LoVo (cell line): ENCODE measurements around the gene CHAT.

ENCODE experiments used
- DNase-seq: peaks from one replicate; pipeline ENCODE4 v3.0.0-alpha.2; 2016; ENCODE audit warnings: low spot score

Gene CHAT

DNA sequence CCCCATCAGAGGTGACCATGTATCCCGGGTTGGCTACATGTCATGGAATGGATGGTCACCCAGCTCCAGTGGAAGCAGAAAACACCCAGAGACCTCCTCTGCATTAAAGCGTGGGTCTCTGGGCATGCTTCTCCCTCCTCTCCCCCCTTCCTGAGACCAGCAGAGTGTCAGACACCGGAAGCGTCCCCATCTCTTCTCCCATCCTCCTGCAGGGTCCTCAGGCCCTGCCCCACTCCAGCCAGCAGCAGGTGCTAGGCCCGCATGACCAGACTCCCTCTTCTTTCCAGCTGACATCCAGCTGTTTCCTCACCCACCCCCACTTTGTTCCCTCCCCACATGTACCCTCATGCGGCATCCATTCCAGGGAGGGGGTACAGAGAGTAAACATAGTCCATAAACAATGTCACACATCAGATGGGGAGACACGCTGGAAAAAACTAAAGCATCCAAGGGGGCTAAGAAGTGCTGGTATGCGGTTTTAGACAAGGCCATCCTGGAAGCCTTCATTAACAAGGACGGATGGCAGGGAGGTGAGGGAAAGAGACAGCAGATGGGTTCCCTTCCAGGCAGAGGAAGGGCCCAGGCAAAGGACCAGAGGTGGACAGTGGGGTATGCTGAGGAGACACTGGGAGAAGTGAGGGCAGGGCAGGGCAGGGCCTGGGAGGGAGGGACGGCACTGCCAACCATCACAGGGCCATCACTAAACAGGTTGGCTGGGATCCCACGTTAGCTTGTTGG is 16.2 kb upstream of the CHAT start:
- no peak for DNase-seq

DNA sequence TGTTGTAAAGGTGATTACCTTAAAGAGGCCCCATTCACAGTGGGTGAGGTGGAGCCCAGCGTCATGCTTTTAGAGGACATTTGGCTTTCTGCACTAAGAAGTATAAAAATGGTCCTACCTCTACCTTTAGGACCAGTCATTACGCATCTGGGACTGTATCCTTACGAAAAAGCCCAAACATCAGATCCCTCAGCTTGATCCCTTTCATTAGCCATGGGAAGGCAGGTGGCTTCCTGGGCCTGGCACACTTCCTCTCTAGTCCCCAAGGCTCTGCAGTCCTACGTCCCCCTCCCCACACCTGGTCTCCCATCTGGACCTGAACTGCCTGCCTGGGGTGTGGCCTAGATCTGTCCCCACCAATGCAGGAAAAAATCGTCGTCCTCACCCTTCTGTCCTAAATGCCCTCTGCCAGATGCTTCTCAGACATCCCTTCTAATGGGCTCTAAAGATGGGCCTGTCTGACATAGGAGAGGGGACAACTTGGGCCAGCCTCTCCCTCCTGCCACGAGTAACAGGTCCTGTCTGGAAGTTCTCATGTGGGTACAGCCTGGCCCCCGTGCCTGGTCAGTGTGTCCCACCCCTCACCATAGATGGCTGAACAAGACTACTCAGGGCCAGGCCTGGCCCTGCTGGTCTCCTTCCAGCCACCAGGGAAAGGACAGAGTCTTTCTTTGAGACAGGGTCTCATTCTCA is 15.5 kb upstream of the CHAT start:
- DNase-seq = no peak

DNA sequence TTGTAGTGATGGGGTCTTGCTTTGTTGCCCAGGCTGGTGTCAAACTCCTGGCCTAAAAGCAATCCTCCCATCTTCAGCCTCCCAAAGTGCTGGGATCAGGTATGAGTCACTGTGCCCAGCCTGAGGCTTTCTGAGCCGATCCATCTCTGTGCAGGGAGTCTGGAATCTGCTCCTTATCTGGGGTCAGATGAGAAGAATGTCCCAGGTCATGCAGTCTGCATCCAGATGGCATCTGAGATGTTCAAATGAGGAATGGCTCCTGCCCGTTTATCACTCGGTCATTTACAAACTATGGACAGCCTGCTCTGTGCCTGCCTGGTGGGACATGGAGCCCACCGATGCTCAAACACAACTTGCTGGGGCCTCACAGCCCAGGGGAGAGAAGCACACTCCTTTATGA is 14.9 kb upstream of the CHAT start:
- DNase-seq = no peak

DNA sequence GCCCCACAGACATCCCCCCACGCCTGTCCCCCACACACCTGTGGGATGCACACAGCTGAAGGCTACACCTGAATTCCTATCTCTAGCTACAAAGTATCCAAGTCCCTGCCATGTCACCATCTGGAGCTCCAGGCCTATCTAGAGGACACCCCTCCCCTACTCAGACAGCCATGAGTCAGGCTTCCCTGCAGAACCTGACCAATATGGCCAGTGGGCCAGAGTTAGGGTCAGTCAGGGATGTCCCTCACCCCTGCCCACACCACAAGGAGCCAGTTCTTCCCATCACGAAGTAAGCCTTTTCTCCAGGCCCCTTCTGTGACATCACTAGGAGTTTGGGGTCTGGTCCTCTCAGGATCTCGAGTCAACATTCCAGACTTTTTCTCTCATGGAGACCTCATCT is 14.3 kb upstream of the CHAT start:
- DNase-seq = no peak

DNA sequence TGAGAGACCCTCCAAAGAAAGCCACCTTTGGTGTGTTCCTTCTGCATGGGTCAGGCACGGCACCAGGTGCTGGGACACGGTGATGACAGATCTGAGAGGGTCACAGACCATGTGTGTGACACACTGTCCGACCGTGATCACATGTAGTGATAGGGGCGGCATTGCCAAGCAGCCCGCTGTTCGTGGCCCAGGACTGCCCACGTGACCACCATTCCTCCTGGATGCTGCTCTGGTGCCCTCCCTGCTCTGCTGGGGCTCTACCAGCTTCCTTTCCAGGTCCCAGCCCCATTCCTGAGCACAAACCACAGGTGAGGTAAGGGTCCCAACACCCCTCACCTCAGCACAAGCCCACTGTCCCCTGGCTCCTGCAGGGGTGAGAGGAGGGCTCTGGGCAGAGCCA is 13.8 kb upstream of the CHAT start:
- DNase-seq = no peak

DNA sequence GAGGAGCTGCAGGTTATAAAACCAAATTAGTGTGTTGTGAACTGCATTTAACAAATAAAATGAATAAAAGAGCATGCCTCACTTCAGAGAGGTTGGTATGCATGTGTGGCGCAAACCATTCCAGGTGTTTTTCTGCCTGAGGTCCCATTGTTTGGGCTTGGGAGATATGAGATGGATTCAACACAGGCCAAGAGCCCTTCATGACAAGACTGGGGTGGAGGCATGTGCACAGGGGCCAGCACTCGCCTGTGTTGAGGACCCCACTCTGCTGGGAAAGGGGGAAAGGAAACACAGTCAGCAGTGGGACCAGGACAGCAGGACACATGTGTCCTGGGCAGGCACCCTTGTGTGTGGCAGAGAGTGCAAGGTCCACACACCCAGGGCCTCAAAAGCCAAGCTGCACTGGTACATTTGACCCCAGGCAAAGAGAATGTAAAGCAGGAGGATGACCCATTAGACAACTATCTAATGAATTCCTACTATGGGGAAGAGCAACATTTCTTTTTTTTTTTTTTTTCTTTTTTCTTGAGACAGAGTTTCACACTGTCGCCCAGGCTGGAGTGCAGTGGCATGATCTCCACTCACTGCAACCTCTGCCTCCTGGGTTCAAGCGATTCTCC is 12.9 kb upstream of the CHAT start:
- DNase-seq = no peak

DNA sequence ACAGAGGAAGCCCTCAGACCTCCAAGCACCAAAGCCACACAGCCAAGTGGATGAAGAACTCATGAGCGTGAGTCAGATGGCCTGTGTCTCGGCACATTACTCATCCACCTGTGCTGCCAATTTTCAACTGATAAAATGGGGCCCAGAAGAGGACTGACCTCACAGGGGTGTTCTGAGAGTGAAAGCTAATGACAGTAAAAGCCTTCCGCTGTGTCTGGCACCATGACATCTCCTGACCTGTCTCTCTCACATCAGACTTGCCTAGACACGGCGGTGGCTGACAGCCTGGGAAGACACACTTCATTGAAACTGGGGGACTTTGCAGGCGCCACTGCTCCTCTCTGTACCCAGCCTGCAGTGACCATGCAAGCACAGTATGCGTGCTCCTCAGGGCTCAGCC is 12.0 kb upstream of the CHAT start:
- DNase-seq = peak; percentile 13

DNA sequence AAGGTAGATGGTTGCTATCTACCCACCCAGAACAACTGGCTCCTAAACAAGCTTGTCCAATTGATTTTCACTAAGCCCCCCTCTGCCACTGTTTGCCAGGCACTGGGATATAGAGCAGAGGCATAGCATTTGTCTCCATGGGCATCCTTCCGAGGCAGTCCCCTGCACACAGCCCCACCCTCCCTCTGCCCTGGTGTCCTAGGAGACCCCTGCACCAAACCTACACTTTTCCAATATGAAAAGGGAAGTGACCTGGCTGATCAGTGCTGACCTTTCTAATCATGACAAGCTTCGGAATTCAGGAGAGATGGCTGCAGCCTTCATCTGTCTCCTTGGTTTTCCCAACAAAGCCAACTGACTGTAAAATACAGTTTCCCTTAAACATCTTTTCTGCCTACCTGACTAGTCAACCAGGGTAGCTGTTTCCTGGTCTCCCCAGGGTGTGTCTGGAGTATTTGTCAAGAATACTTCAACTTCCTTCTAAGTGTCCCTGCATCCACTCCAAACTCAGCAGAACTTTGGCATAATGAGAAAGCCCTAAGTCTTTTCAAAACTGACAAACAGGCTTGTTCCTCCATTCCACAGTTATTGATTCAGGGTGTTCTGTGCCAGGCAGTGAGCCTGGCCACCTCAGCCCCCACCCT is 11.3 kb upstream of the CHAT start:
- DNase-seq = no peak

DNA sequence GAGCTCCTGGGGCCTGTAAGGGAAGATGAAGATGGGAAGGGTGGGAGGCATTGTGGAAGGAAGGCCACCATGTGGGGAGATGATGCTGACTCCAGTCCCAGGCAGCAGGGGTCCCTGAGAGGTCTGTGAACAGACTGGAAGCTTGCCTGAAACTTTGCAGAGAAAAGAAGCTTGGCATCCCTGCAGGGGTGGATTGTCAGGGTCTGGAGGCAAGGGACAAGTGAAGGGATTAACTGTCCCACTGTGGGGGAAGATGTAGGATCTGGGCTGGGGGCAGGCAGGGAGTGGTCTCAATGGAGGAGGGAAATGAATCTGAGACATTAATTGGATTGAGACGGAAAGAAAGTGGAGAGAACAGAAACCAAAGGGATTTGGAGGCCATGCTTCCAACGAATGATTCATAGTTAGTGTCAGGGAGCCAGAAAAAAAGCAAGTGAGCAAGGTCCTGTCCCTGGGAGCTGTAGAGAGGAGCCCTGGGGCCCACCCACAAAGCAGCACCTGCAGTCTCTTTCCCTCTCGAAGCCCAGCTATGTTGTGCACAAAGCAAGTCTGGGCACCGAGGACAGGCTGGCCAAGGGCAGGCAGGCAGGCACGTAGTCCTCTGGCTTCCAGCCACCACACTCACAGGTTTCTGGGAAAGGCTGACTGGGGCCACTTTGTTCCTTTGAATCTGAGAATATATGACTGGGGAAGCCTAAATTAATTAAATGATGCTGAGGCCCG is 8.5 kb upstream of the CHAT start:
- DNase-seq = no peak

DNA sequence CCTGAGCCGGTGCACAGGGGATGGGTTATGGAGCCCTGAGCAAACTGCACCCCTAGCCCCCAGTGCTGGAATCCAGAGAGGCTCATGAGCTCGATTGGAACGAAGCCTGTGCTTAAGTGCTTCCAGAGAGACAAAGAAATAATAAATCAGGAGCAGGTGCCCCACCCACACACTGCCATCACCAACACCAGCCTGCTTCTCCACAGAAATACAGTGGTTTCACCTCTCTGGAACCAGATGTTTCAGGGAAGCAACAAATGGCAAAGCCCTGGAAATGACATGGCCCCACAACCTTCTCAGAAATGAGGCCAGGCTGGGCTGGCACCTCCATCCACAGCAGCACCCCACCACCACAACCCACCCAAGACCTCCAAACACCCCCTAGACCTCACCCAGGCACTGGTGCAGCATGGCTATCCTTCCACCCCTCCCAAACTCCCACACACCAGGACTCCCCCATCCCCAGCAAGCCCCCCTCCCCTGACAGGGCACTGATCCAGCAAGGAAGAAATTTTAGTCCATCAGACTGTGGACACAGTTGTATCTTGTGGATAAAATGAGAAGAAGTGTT is 7.8 kb upstream of the CHAT start:
- DNase-seq = no peak

DNA sequence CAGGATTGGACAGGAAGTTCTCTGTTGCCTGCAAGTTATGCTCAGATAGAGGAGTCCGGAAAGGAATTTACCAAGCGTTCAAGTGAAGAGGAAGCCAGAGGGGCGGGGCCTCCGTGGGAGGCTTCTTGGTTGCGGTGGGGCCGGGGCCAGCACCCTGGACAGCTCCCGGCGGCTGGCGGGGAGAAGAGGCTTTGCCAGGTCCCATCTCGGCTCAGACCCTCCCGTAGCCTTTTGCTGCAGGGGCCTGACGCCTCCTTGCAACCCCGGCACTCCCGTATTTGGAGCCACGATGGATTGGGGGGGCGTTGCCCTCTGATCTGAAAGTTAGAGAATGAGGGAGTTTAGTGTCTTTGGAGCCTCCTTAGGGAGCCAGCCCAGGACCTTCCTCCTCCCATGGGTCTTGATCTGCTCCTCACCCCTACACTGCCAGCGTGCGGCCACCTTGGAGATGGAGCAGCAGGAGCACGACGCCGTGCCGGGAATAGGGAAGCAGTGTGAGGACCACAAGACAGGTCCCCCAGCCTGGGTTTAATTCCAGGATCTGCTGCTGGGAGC is 6.8 kb upstream of the CHAT start:
- DNase-seq = peak; percentile 54

DNA sequence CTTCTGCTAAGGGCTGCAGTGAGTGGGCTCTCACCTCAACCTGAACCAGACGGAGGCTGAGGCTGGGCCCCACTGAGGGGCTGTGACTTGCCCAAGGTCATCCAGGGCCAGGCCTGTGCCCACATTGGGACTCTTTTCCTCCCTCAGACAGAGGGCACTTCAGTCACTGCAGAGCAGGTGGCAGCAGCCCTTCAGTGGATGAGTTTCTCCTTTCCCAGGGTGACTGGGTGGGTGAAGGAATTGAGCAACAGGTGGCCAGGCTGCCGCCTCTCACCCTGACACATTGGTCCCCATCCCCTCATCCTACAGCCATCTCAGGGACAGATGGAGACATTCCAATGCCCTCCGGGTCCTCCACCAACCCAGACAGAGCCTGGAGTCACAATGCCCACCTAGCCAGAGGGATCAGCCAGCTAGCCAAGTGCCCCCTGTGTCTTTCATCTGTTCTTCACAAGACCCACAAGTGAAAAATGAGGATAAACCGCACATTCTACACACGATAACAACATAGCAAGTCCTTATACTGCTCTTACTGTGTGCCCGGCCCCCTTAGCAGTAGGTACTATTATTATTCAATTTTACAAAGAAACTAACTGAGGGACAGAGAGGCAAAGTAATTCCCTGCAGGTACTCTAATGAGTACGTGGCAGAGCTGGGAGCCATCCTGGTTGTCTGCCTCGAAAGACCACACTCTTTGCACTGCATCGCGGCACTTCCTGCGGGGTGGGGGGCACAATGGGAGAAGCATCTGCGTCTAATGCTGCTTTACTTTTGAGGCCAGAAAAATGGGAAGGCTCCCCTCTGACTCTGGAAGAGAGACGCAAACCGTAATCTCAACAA is 5.5 kb upstream of the CHAT start:
- no peak for DNase-seq

DNA sequence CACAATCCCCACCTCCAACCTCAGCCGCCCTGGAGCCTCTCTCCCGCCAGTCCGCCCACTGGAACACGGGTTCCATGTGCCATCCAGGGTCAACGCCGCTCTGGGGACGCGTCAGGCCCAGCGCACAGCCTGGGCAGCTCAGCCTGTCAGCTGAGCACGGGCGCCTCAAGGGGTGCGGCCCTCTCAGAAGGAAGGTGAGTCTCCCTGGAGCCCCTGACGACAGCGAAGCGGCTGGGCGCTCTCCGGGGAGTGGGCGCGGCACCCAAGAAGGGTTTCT is 4.9 kb upstream of the CHAT start:
- DNase-seq = no peak

DNA sequence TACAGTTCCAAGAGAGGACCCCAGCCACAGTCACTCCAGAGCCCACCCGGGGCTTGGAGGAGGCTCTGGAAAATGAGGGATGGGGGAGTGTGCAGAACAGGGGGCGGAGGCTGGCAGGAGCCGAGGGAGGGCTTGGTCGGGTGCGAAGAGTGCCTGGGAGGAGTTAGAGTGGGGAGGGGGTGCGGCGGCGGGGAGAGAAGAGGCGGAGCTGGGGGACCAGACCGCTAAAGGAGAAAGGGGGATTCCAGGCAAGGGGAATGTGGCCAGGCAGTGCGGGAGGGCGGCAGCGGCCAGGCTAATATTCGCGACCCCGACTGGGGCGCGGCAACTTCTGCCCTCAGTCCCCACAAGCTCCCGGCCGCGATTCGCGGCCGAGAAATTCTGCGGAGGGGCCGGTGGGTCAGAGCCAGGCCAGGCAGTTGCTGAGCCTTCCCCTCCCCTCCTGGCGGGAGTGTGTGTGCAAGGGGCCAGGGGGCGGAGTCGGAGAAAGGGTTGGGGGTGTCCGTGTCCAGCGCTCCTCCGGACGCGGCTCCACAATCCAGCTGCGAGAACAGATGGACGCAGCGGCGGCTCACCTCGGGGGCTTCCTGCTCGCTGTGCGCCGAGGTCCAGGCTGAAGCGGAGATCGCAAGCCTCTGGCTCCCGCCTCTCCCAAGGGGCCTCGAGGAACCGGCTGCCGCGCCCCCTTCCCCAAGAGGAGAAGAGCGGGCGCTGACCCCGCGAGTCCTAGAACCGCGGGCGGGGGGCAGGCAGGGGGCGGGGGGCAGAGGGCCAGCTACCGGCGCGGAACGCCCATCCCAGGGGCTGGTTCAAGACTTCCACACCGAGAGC is 4.3 kb upstream of the CHAT start:
- DNase-seq = no peak

DNA sequence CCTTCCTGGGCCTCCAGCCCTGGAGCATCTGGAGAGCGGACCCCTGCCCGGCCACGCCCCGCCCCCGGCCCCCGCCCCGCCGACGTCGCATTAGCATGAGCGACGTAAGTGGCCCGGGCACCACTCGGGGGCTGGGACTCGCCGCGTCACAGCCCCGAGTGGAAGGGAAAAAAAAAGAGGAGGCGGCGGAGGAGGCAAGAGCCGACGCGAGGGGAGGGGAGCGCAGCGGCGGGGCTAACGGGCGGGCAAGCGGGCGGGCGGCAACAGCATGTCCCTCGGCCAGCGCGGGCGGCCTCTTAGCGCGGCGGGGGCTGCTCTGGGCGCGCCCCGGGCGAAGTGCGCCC is 3.8 kb upstream of the CHAT start, which contains the start of gene SLC18A3:
SLC18A3 (plus strand) TSS at position 197 of the 344 bp plus-strand sequence. CDS start 431 bp downstream, outside the sequence.
- DNase-seq = no peak

DNA sequence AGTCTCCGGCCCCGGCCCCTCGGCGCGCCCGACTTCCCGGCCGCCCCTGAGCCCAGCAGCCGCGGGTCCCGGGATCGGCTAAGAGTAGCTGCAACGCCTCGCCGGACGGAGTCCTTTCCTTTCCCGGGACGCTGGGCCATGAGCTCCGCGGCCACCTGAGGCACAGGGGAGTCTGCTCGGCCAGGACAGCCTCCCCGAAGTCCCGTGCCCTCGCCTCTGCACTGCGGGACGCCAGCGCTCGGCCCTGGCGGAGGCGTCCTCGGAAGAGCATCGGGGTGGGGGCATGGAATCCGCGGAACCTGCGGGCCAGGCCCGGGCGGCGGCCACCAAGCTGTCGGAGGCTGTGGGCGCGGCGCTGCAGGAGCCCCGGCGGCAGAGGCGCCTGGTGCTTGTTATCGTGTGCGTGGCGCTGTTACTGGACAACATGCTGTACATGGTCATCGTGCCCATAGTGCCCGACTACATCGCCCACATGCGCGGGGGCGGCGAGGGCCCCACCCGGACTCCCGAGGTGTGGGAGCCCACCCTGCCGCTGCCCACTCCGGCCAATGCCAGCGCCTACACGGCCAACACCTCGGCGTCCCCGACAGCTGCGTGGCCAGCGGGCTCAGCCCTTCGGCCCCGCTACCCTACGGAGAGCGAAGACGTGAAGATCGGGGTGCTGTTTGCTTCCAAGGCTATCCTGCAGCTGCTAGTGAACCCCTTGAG is 3.2 kb upstream of the CHAT start:
- DNase-seq = no peak

DNA sequence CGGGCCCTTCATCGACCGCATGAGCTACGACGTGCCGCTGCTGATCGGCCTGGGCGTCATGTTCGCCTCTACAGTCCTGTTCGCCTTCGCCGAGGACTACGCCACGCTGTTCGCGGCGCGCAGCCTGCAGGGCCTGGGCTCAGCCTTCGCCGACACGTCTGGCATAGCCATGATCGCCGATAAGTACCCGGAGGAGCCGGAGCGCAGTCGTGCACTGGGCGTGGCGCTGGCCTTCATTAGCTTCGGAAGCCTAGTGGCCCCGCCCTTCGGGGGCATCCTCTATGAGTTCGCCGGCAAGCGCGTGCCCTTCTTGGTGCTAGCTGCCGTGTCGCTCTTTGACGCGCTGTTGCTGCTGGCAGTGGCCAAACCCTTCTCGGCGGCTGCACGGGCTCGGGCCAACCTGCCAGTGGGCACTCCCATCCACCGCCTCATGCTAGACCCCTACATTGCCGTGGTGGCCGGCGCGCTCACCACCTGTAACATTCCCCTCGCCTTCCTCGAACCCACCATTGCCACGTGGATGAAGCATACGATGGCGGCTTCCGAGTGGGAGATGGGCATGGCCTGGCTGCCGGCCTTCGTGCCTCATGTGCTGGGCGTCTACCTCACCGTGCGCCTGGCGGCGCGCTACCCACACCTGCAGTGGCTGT is 2.5 kb upstream of the CHAT start:
- DNase-seq = no peak

DNA sequence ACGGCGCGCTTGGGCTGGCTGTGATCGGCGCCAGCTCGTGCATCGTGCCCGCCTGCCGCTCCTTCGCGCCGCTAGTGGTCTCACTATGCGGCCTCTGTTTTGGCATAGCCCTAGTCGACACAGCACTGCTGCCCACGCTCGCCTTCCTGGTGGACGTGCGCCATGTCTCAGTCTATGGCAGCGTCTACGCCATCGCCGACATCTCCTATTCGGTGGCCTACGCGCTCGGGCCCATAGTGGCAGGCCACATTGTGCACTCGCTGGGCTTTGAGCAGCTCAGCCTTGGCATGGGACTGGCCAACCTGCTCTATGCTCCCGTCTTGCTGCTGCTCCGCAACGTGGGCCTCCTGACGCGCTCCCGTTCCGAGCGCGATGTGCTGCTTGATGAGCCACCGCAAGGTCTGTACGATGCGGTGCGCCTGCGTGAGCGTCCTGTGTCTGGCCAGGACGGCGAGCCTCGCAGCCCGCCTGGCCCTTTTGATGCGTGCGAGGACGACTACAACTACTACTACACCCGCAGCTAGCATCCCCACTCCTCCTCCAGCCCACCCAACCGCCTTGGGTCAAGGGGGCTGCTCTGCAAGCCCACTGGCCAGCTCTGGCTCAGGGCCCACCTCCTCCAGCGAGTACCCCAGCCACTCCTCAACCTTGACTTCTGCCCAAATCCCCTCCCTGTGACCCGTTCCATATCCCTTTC is 1.9 kb upstream of the CHAT start:
- DNase-seq = no peak
